Measurements from ENCODE around the gene TDRKH.

GRCh38 chr1:151816548-151817352 lies 26.4 kb upstream of the TDRKH start:
- TF ChIP-seq ZFX (IDR thresholded peaks at IDR 0.05; ENCODE audit: borderline replicate concordance) (no peak), CTCF (IDR thresholded peaks at IDR 0.05) (no peak)
